Activated naive CD4-positive, alpha-beta T cell treated with anti-CD3 and anti-CD28 coated beads for 36 hours (primary cell): ENCODE data around the gene NMRK2. TPM values are rescaled to one million over a fixed set of nuclear protein-coding genes. Genes with fewer than 3 reads are reported as not detected.
A peak's percentile ranks its signal among the peaks of the same experiment; 100 is the strongest.
"Not testable (repeated sequence)": the region's sequence is repeated elsewhere in the genome, so short reads cannot be mapped to it uniquely, and the experiment has no call there.

ENCODE experiments used
- CTCF ChIA-PET: fragments of 350-600 bp; sonication (Branson Sonifier 250); formaldehyde crosslinking; loops from one replicate; lab custom pipeline; 2021; ENCODE audit warnings: antibody characterized with exemption; lab: Charles Lee
- DNase-seq: peaks from one replicate; pipeline ENCODE4 v3.0.0-alpha.2; 2020
- H3K27ac Mint-ChIP-seq: one replicate; pipeline ENCODE4 v1.8.0; 2021; ENCODE audit warnings: mild to moderate bottlenecking, mixed read lengths
- H3K27me3 Mint-ChIP-seq: one replicate; pipeline ENCODE4 v1.8.0; 2021; ENCODE audit warnings: low read depth, mixed read lengths
- H3K36me3 Mint-ChIP-seq: one replicate; pipeline ENCODE4 v1.8.0; 2021; ENCODE audit warnings: low read depth, mixed read lengths
- H3K4me1 Mint-ChIP-seq: one replicate; pipeline ENCODE4 v1.8.0; 2021; ENCODE audit warnings: low read depth, mixed read lengths
- H3K4me3 Mint-ChIP-seq: one replicate; pipeline ENCODE4 v1.8.0; 2021; ENCODE audit warnings: mild to moderate bottlenecking, moderate library complexity, mixed read lengths
- H3K9me3 Mint-ChIP-seq: one replicate; pipeline ENCODE4 v1.8.0; 2021; ENCODE audit warnings: mixed read lengths
- intact Hi-C: fragments of 100-400 bp; cut with micrococcal nuclease; formaldehyde crosslinking; loops from one replicate; pipeline ENCODE4 v1.15.1; 2023
- total RNA-seq, 2 experiments: library from RNA; stranded (reverse); gene quantifications; one replicate each; pipeline ENCODE4 v1.2.3, GENCODE V29; 2021

Gene NMRK2
- total RNA-seq, 2 experiments from 2014 or later = not detected

GRCh38 chr19:3958836-3959765 is 26.2 kb downstream of the NMRK2 start:
- Mint-ChIP-seq H3K9me3 (no peaks in the 10 kb centered on the region), H3K27me3 (no peaks in the 10 kb centered on the region), H3K4me1 (no peaks in the 10 kb centered on the region), H3K4me3 (no peak overlapping the region), H3K36me3 (peaks cover 6% of the 10 kb centered on the region), H3K27ac (no peak overlapping the region)
- intact Hi-C loops = no loop called here
- DNase-seq = no peak
- CTCF ChIA-PET = no interaction called here

GRCh38 chr19:3959766-3960131 is 26.9 kb downstream of the NMRK2 start:
- intact Hi-C loops = no loop called here
- Mint-ChIP-seq H3K9me3 (no peaks in the 10 kb centered on the region), H3K27me3 (no peaks in the 10 kb centered on the region), H3K27ac (no peak overlapping the region), H3K4me1 (no peaks in the 10 kb centered on the region), H3K4me3 (no peak overlapping the region), H3K36me3 (peaks cover 6% of the 10 kb centered on the region)
- CTCF ChIA-PET = no interaction called here
- no peak for DNase-seq

- Mint-ChIP-seq H3K4me3 (no peak overlapping the region), H3K9me3 (no peaks in the 10 kb centered on the region), H3K36me3 (peaks cover 9% of the 10 kb centered on the region), H3K27me3 (no peaks in the 10 kb centered on the region), H3K27ac (no peak overlapping the region), H3K4me1 (no peaks in the 10 kb centered on the region)
- DNase-seq = no peak
- intact Hi-C loops = no loop called here
- CTCF ChIA-PET = no interaction called here
Observed at GRCh38 chr19:3961007-3961406, 28.1 kb downstream of the NMRK2 start.

GRCh38 chr19:3963458-3964255 is 30.8 kb downstream of the NMRK2 start:
- Mint-ChIP-seq H3K27ac (no peak overlapping the region), H3K36me3 (peaks cover 10% of the 10 kb centered on the region), H3K4me1 (peaks cover 5% of the 10 kb centered on the region), H3K27me3 (no peaks in the 10 kb centered on the region), H3K9me3 (no peaks in the 10 kb centered on the region), H3K4me3 (no peak overlapping the region)
- CTCF ChIA-PET = no interaction called here
- DNase-seq = no peak
- intact Hi-C loops = no loop called here

GRCh38 chr19:3964256-3965194 is 31.7 kb downstream of the NMRK2 start:
- Mint-ChIP-seq H3K4me3 (no peak overlapping the region), H3K27me3 (no peaks in the 10 kb centered on the region), H3K4me1 (peaks cover 10% of the 10 kb centered on the region), H3K9me3 (no peaks in the 10 kb centered on the region), H3K27ac (no peak overlapping the region), H3K36me3 (peaks cover 13% of the 10 kb centered on the region)
- no peak for DNase-seq
- intact Hi-C loops = no loop called here
- CTCF ChIA-PET = no interaction called here

GRCh38 chr19:3966051-3967017 is 33.5 kb downstream of the NMRK2 start:
- Mint-ChIP-seq H3K27ac (no peak overlapping the region), H3K36me3 (peaks cover 10% of the 10 kb centered on the region), H3K4me3 (no peak overlapping the region), H3K9me3 (no peaks in the 10 kb centered on the region), H3K27me3 (no peaks in the 10 kb centered on the region), H3K4me1 (peaks cover 20% of the 10 kb centered on the region)
- no peak for DNase-seq
- intact Hi-C loops = no loop called here
- CTCF ChIA-PET = no interaction called here

GRCh38 chr19:3967983-3968382 is 35.1 kb downstream of the NMRK2 start:
- H3K36me3 Mint-ChIP-seq, H3K27me3 Mint-ChIP-seq, CTCF ChIA-PET, H3K9me3 Mint-ChIP-seq, intact Hi-C loops, DNase-seq, H3K27ac Mint-ChIP-seq, H3K4me3 Mint-ChIP-seq: not testable (repeated sequence)
- peaks cover 22% of the 10 kb centered on the region for H3K4me1 Mint-ChIP-seq

GRCh38 chr19:3968556-3969434 is 35.9 kb downstream of the NMRK2 start:
- Mint-ChIP-seq H3K27me3 (no peaks in the 10 kb centered on the region), H3K4me3 (peak overlapping the region; percentile 21), H3K27ac (no peak overlapping the region), H3K4me1 (peaks cover 22% of the 10 kb centered on the region), H3K9me3 (no peaks in the 10 kb centered on the region), H3K36me3 (peaks cover 8% of the 10 kb centered on the region)
- DNase-seq = no peak
- CTCF ChIA-PET = interaction anchor here (0.7 to 1.2 kb wide), 3 partner anchors 12 to 170 kb away, joined by 3 to 6 read pairs (median 4); no protein-coding TSS in a partner anchor
- intact Hi-C loops = no loop called here

- H3K36me3 Mint-ChIP-seq = peaks cover 8% of the 10 kb centered on the region
- H3K27ac Mint-ChIP-seq = no peak overlapping the region
- H3K4me1 Mint-ChIP-seq = peaks cover 22% of the 10 kb centered on the region
- peak overlapping the region; percentile 84 for H3K4me3 Mint-ChIP-seq
- CTCF ChIA-PET = interaction anchor here (0.7 to 1.2 kb wide), 3 partner anchors 13 to 222 kb away, joined by 3 to 6 read pairs (median 4); no protein-coding TSS in a partner anchor
- no peaks in the 10 kb centered on the region for H3K9me3 Mint-ChIP-seq
- no peak for DNase-seq
- no peaks in the 10 kb centered on the region for H3K27me3 Mint-ChIP-seq
- intact Hi-C loops = loop anchor here (2.0 to 5.0 kb wide), 2 partner anchors 17 to 207 kb away; partner anchors contain the start of genes APBA3 and MRPL54
Observed at GRCh38 chr19:3969435-3970312, 36.8 kb downstream of the NMRK2 start.
